ENCODE data around the gene WSCD1.

WSCD1 gene

DNA sequence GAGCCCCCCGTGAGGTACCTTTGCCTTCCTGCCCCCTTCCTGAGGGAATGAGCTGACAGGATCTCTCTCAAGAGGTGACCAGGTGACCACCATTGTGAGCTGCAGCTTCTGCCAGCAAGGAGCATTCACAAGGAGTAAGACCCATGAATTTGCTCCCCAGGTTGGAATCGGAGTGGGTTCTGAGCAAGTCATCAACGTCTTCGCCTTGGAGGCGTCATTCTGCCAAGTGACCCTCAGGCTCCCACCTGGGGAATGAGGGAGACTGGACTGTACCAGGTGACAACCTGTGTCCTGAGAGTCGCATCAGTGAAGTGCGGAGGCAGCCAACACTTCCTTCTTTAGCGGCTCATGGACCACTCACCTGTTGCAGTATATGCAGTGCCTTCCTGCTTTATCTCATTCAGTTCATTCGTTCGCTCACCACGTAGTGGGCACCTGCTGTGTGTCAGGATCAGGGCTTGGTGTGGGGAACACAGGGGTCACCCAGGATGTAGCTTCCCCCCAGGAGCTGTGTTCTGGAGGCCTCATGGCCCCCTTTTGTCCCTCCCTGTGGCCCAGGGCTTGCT is 22.8 kb downstream of the WSCD1 start:
- Histone ChIP-seq H4K20me1 (ENCODE audit: control insufficient read depth, insufficient read depth, low read depth, low read length) (no peaks in the 10 kb centered on the region), H3K27ac (ENCODE audit: low read depth, low read length) (no peak overlapping the region), H3K9me3 (ENCODE audit: control insufficient read depth, insufficient read depth, low read length) (no peaks in the 10 kb centered on the region), H3K36me3 (ENCODE audit: control insufficient read depth, low read length) (no peaks in the 10 kb centered on the region), H3K27me3 (ENCODE audit: control insufficient read depth, low read length) (no peaks in the 10 kb centered on the region), H3F3A (ENCODE audit: control insufficient read depth, insufficient read depth) (no peaks in the 10 kb centered on the region), H3K4me1 (ENCODE audit: control insufficient read depth, low read length) (no peaks in the 10 kb centered on the region), H3K4me2 (ENCODE audit: low read length) (no peak overlapping the region), H3K4me3 (ENCODE audit: low read length) (no peak overlapping the region), H3K79me2 (ENCODE audit: control insufficient read depth, low read length) (no peaks in the 10 kb centered on the region), H3K9me2 (replicated peaks; ENCODE audit: control insufficient read depth, low read length) (no peaks in the 10 kb centered on the region)
- TF ChIP-seq, protein P1, sequence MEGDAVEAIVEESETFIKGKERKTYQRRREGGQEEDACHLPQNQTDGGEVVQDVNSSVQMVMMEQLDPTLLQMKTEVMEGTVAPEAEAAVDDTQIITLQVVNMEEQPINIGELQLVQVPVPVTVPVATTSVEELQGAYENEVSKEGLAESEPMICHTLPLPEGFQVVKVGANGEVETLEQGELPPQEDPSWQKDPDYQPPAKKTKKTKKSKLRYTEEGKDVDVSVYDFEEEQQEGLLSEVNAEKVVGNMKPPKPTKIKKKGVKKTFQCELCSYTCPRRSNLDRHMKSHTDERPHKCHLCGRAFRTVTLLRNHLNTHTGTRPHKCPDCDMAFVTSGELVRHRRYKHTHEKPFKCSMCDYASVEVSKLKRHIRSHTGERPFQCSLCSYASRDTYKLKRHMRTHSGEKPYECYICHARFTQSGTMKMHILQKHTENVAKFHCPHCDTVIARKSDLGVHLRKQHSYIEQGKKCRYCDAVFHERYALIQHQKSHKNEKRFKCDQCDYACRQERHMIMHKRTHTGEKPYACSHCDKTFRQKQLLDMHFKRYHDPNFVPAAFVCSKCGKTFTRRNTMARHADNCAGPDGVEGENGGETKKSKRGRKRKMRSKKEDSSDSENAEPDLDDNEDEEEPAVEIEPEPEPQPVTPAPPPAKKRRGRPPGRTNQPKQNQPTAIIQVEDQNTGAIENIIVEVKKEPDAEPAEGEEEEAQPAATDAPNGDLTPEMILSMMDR (IDR thresholded peaks at IDR 0.05; ENCODE audit: low read depth, low read length, poor library complexity, severe bottlenecking): no peak
- TF ChIP-seq EZH2phosphoT487 (IDR thresholded peaks at IDR 0.05; ENCODE audit: borderline replicate concordance, low read length): no peak

DNA sequence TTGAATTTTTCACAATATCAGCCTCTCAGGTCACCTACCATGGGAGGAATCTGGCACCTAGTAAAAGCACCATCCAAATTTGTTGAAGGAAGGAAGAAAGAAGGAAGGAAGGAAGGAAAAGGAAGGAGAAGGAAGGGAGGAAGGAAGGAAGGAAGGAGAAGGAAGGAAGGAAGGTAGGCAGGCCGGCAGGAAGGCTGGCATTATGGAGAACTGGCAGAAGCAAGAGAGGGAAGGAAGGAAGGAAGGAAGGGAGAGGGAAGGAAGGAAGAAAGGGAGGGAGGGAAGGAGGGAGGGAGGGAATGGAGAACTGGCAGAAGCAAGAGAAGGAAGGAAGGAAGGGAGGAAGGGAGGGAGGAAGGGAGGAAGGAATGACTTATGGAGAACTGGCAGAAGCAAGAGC is 24.3 kb downstream of the WSCD1 start:
- Histone ChIP-seq H3K4me3 (ENCODE audit: low read length) (no peak overlapping the region), H3K4me2 (ENCODE audit: low read length) (no peak overlapping the region), H3K27me3 (ENCODE audit: control insufficient read depth, low read length) (no peaks in the 10 kb centered on the region), H3K79me2 (ENCODE audit: control insufficient read depth, low read length) (no peaks in the 10 kb centered on the region), H3K27ac (ENCODE audit: low read depth, low read length) (no peak overlapping the region), H3K36me3 (ENCODE audit: control insufficient read depth, low read length) (no peaks in the 10 kb centered on the region), H3K4me1 (ENCODE audit: control insufficient read depth, low read length) (no peaks in the 10 kb centered on the region), H3F3A (ENCODE audit: control insufficient read depth, insufficient read depth) (no peaks in the 10 kb centered on the region), H4K20me1 (ENCODE audit: control insufficient read depth, insufficient read depth, low read depth, low read length) (no peaks in the 10 kb centered on the region), H3K9me2 (replicated peaks; ENCODE audit: control insufficient read depth, low read length) (no peaks in the 10 kb centered on the region), H3K9me3 (ENCODE audit: control insufficient read depth, insufficient read depth, low read length) (no peaks in the 10 kb centered on the region)
- no peak for TF ChIP-seq EZH2phosphoT487 (IDR thresholded peaks at IDR 0.05; ENCODE audit: borderline replicate concordance, low read length)
- TF ChIP-seq, protein P1 (IDR thresholded peaks at IDR 0.05; ENCODE audit: low read depth, low read length, poor library complexity, severe bottlenecking): no peak

DNA sequence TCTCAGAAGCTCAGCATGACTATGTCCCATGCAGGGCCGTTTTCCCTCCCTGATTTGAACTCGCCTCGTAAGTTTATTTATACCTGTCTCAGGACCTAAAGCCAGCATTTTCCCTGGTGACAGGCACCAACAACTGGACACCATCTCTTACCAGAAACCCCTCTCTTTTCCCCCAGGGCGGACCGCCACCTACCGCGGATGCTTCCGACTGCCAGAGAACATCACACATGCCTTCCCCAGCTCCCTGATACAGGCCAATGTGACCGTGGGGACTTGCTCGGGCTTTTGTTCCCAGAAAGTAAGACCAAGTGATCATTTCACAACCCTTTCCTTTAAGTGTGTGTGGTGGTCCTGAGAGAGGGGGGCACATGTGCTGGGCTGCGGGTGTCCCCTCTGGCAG is 24.7 kb downstream of the WSCD1 start:
- Histone ChIP-seq H3K27me3 (ENCODE audit: control insufficient read depth, low read length) (no peaks in the 10 kb centered on the region), H3K4me2 (ENCODE audit: low read length) (no peak overlapping the region), H3K4me3 (ENCODE audit: low read length) (no peak overlapping the region), H4K20me1 (ENCODE audit: control insufficient read depth, insufficient read depth, low read depth, low read length) (no peaks in the 10 kb centered on the region), H3F3A (ENCODE audit: control insufficient read depth, insufficient read depth) (no peaks in the 10 kb centered on the region), H3K36me3 (ENCODE audit: control insufficient read depth, low read length) (no peaks in the 10 kb centered on the region), H3K79me2 (ENCODE audit: control insufficient read depth, low read length) (no peaks in the 10 kb centered on the region), H3K4me1 (ENCODE audit: control insufficient read depth, low read length) (no peaks in the 10 kb centered on the region), H3K9me3 (ENCODE audit: control insufficient read depth, insufficient read depth, low read length) (no peaks in the 10 kb centered on the region), H3K27ac (ENCODE audit: low read depth, low read length) (no peak overlapping the region), H3K9me2 (replicated peaks; ENCODE audit: control insufficient read depth, low read length) (no peaks in the 10 kb centered on the region)
- no peak for TF ChIP-seq EZH2phosphoT487 (IDR thresholded peaks at IDR 0.05; ENCODE audit: borderline replicate concordance, low read length)
- TF ChIP-seq, protein P1 (IDR thresholded peaks at IDR 0.05; ENCODE audit: low read depth, low read length, poor library complexity, severe bottlenecking): no peak

Data from DOHH2 (cell line).